HCT116 (cell line): ENCODE results near the gene GABRP. TPM values are rescaled to one million over a fixed set of nuclear protein-coding genes. Genes with fewer than 3 reads are reported as not detected.

Source experiments
- ATAC-seq: fragments of 200-7000 bp; cut with Tn5 transposase; 2 replicates; pipeline ENCODE4 v1.9.1; 2020; ENCODE audit warnings: mild to moderate bottlenecking, moderate library complexity
- BruUV-seq: library from RNA; stranded (reverse); fragments of 400-500 nt; replicated peaks from 2 replicates; lab custom pipeline; 2021; lab: Mats Ljungman, UMichigan
- CTCF ChIA-PET: fragments of 300-600 bp; sonication (Branson Sonifier 250); formaldehyde crosslinking; loops from one replicate; lab custom pipeline; 2021; ENCODE audit warnings: antibody characterized with exemption; lab: Charles Lee
- POLR2A ChIA-PET: fragments of 300-600, 350-600 bp; sonication (Branson Sonifier 250); formaldehyde crosslinking; loops from one replicate; lab custom pipeline; 2021; ENCODE audit warnings: antibody characterized with exemption; lab: Charles Lee
- RAD21 ChIA-PET, 2 experiments: fragments of 300-600 bp; sonication (Branson Sonifier 250); formaldehyde crosslinking; loops; one replicate each; lab custom pipeline; 2023; ENCODE audit warnings: low total read pairs in 2 of 2; ENCODE audit not compliant: uncharacterized antibody in 2 of 2, unreplicated experiment in 2 of 2, low non-redundant PET in 1 of 2; lab: Charles Lee
- DNase-seq: peaks from one replicate; pipeline ENCODE4 v3.0.0-alpha.2; 2010; ENCODE audit warnings: low read depth, low spot score
- H2AFZ ChIP-seq: fragments of 200-600 bp; shearing (Covaris generic), sonication (generic); 2 replicates; pipeline ENCODE4 v1.6.1; 2017; ENCODE audit warnings: low read depth, mixed run types, mixed read lengths, antibody characterized with exemption, low read length; ENCODE audit not compliant: poor library complexity, severe bottlenecking
- H3K27ac ChIP-seq: 2 replicates; pipeline ENCODE4 v1.5.1; 2012; ENCODE audit warnings: low read depth, low read length
- H3K27me3 ChIP-seq: fragments of 200-600 bp; sonication (generic); 2 replicates; pipeline ENCODE4 v1.6.1; 2016; ENCODE audit warnings: mixed run types, low read length, mixed read lengths; ENCODE audit not compliant: insufficient read depth
- H3K36me3 ChIP-seq, 2 experiments: fragments of 200-500 bp in 1 of 2; fragments of 200-600 bp in 1 of 2; sonication (Bioruptor generic) in 1 of 2; sonication (generic) in 1 of 2; 2 replicates each; pipeline versions ENCODE4 v1.5.1 to v1.6.1; 2014 to 2016; ENCODE audit warnings: low read length in 2 of 2, inconsistent platforms in 1 of 2, mixed read lengths in 1 of 2, mixed run types in 1 of 2; ENCODE audit not compliant: insufficient read depth in 2 of 2, control insufficient read depth in 1 of 2
- H3K4me1 ChIP-seq, 2 experiments: fragments of 200-600 bp in 1 of 2; sonication (generic) in 1 of 2; 2 replicates each; pipeline versions ENCODE4 v1.5.1 to v1.6.1; 2012 to 2017; ENCODE audit warnings: low read length in 2 of 2, inconsistent platforms in 1 of 2, mild to moderate bottlenecking in 1 of 2, mixed read lengths in 1 of 2, mixed run types in 1 of 2, moderate library complexity in 1 of 2; ENCODE audit not compliant: insufficient read depth in 2 of 2, control insufficient read depth in 1 of 2
- H3K4me2 ChIP-seq: fragments of 200-600 bp; sonication (generic); 2 replicates; pipeline ENCODE4 v1.6.1; 2017; ENCODE audit warnings: mixed run types, low read length, mixed read lengths
- H3K4me3 ChIP-seq, 2 experiments: fragments of 200-600 bp in 1 of 2; sonication (generic) in 1 of 2; replicated peaks in 1 of 2; 2 replicates each; pipeline ENCODE4 v1.5.1; 2011 to 2016; ENCODE audit warnings: low read length in 2 of 2, control low read depth in 1 of 2, low read depth in 1 of 2, mild to moderate bottlenecking in 1 of 2, mixed read lengths in 1 of 2, mixed run types in 1 of 2
- H3K79me2 ChIP-seq: fragments of 200-600 bp; sonication (generic); 2 replicates; pipeline ENCODE4 v1.6.1; 2017; ENCODE audit warnings: mild to moderate bottlenecking, mixed run types, low read length, moderate library complexity, mixed read lengths; ENCODE audit not compliant: insufficient read depth
- H3K9ac ChIP-seq: fragments of 200-600 bp; sonication (generic); 2 replicates; pipeline ENCODE4 v1.6.1; 2016; ENCODE audit warnings: low read length, mixed read lengths
- H3K9me2 ChIP-seq: fragments of 200-600 bp; sonication (generic), shearing (Covaris generic); 2 replicates; pipeline ENCODE4 v1.6.1; 2017; ENCODE audit warnings: mixed run types, mild to moderate bottlenecking, moderate library complexity; ENCODE audit not compliant: insufficient read depth
- H3K9me3 ChIP-seq, 2 experiments: fragments of 200-500 bp in 1 of 2; fragments of 200-600 bp in 1 of 2; sonication (Bioruptor generic) in 1 of 2; sonication (generic) in 1 of 2; 2 replicates each; pipeline ENCODE4 v1.6.1; 2014 to 2017; ENCODE audit warnings: low read length in 2 of 2, mixed read lengths in 2 of 2, inconsistent platforms in 1 of 2, low read depth in 1 of 2, mild to moderate bottlenecking in 1 of 2, mixed run types in 1 of 2, moderate library complexity in 1 of 2; ENCODE audit not compliant: control insufficient read depth in 1 of 2, insufficient read depth in 1 of 2
- H4K20me1 ChIP-seq: fragments of 200-600 bp; sonication (generic), shearing (Covaris generic); 2 replicates; pipeline ENCODE4 v1.6.1; 2017; ENCODE audit warnings: mixed run types, mild to moderate bottlenecking, moderate library complexity; ENCODE audit not compliant: insufficient read depth
- ATF3 ChIP-seq: IDR thresholded peaks from 2 replicates; pipeline ENCODE4 v1.6.1; 2012
- CEBPB ChIP-seq: IDR thresholded peaks from 2 replicates; pipeline ENCODE4 v1.6.1; 2012; ENCODE audit warnings: low read depth
- EGR1 ChIP-seq: IDR thresholded peaks from 2 replicates; pipeline ENCODE4 v1.6.1; 2012; ENCODE audit warnings: low read depth
- EZH2 ChIP-seq: fragments of 200-600 bp; sonication (generic); IDR thresholded peaks from 2 replicates; pipeline ENCODE4 v1.6.1; 2017; ENCODE audit warnings: antibody characterized with exemption, mixed run types
- EZH2phosphoT487 ChIP-seq: fragments of 200-600 bp; IDR thresholded peaks from 2 replicates; pipeline ENCODE4 v1.6.1; 2018; ENCODE audit warnings: antibody characterized with exemption, borderline replicate concordance
- FOSL1 ChIP-seq: IDR thresholded peaks from 2 replicates; pipeline ENCODE4 v1.6.1; 2012; ENCODE audit warnings: low read depth
- JUND ChIP-seq: IDR thresholded peaks from 2 replicates; pipeline ENCODE4 v1.6.1; 2012
- POLR2A ChIP-seq: IDR thresholded peaks from 2 replicates; pipeline ENCODE4 v1.7.0; 2011; ENCODE audit warnings: borderline replicate concordance; ENCODE audit not compliant: insufficient read depth, insufficient read length; ENCODE audit errors: extremely low read depth
- POLR2AphosphoS5 ChIP-seq: IDR thresholded peaks from 2 replicates; pipeline ENCODE4 v1.6.1; 2011; ENCODE audit warnings: mild to moderate bottlenecking, low read depth, low read length, moderate library complexity
- RAD21 ChIP-seq: IDR thresholded peaks from 2 replicates; pipeline ENCODE4 v1.6.1; 2012; ENCODE audit warnings: low read depth, mild to moderate bottlenecking
- SIN3A ChIP-seq: IDR thresholded peaks from 2 replicates; pipeline ENCODE4 v1.6.1; 2012; ENCODE audit warnings: low read depth
- SP1 ChIP-seq: IDR thresholded peaks from 2 replicates; pipeline ENCODE4 v1.6.1; 2012; ENCODE audit warnings: low read depth
- SRF ChIP-seq: IDR thresholded peaks from 2 replicates; pipeline ENCODE4 v1.6.1; 2012; ENCODE audit warnings: low read depth
- YY1 ChIP-seq: IDR thresholded peaks from 2 replicates; pipeline ENCODE4 v1.6.1; 2011; ENCODE audit warnings: low read length, low read depth, moderate library complexity, mild to moderate bottlenecking; ENCODE audit not compliant: insufficient replicate concordance; ENCODE audit errors: extremely low read depth
- ZFX ChIP-seq: fragments of 450-650 bp; IDR thresholded peaks from 2 replicates; pipeline ENCODE4 v1.6.1; 2017
- intact Hi-C: fragments of 100-400 bp; cut with micrococcal nuclease; formaldehyde crosslinking; loops from 2 replicates; pipeline ENCODE4 v1.10.0; 2022
- total RNA-seq: library from RNA; stranded (reverse); gene quantifications from one replicate; pipeline ENCODE4 v1.2.1, GENCODE V29; 2021; ENCODE audit not compliant: unreplicated experiment
- TF ChIP-seq, protein P1 (sequence below): IDR thresholded peaks from 2 replicates; pipeline ENCODE4 v1.6.1; 2011; ENCODE audit warnings: mild to moderate bottlenecking, low read length, moderate library complexity; ENCODE audit not compliant: insufficient replicate concordance; ENCODE audit errors: extremely low read depth

Gene GABRP
- total RNA-seq, 1 experiment from 2014 or later = not detected

GRCh38 chr5:170821257-170821800, 37.8 kb downstream of the GABRP start:
- no peak overlapping the region for H3K4me2 ChIP-seq
- no peaks in the 10 kb centered on the region for H4K20me1 ChIP-seq
- no peak overlapping the region for H3K4me3 ChIP-seq
- intact Hi-C loops = no loop called here
- RAD21 ChIA-PET = no interaction called here
- no peaks in the 10 kb centered on the region for H3K9me3 ChIP-seq
- no peaks in the 10 kb centered on the region for H3K9me2 ChIP-seq
- TF ChIP-seq CEBPB (no peak), RAD21 (no peak), SP1 (no peak), JUND (no peak), EGR1 (no peak), EZH2phosphoT487 (no peak), ATF3 (no peak), YY1 (no peak), EZH2 (no peak), ZFX (no peak), FOSL1 (no peak), SIN3A (no peak), POLR2AphosphoS5 (no peak), SRF (no peak), POLR2A (no peak)
- TF ChIP-seq, protein P1, sequence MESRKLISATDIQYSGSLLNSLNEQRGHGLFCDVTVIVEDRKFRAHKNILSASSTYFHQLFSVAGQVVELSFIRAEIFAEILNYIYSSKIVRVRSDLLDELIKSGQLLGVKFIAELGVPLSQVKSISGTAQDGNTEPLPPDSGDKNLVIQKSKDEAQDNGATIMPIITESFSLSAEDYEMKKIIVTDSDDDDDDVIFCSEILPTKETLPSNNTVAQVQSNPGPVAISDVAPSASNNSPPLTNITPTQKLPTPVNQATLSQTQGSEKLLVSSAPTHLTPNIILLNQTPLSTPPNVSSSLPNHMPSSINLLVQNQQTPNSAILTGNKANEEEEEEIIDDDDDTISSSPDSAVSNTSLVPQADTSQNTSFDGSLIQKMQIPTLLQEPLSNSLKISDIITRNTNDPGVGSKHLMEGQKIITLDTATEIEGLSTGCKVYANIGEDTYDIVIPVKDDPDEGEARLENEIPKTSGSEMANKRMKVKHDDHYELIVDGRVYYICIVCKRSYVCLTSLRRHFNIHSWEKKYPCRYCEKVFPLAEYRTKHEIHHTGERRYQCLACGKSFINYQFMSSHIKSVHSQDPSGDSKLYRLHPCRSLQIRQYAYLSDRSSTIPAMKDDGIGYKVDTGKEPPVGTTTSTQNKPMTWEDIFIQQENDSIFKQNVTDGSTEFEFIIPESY = no peak
- no peak for DNase-seq
- H3K9ac ChIP-seq = no peak overlapping the region
- CTCF ChIA-PET = no interaction called here
- no peak for ATAC-seq
- H3K36me3 ChIP-seq = no peaks in the 10 kb centered on the region
- no peaks in the 10 kb centered on the region for H3K79me2 ChIP-seq
- H3K4me1 ChIP-seq = no peaks in the 10 kb centered on the region
- H3K27ac ChIP-seq = no peak overlapping the region
- POLR2A ChIA-PET = interaction anchor here (0.6 kb wide), 1 partner anchor 1950 kb away, joined by 3 read pairs; no protein-coding TSS in a partner anchor
- H2AFZ ChIP-seq = no peak overlapping the region
- no TSS peak for BruUV-seq
- no peaks in the 10 kb centered on the region for H3K27me3 ChIP-seq
